ENCODE data around the gene CDH16. TPM values are rescaled to one million over a fixed set of nuclear protein-coding genes. Genes with fewer than 3 reads are reported as not detected.

CDH16 gene
- total RNA-seq, 1 donor from 2014 or later = not detected

DNA sequence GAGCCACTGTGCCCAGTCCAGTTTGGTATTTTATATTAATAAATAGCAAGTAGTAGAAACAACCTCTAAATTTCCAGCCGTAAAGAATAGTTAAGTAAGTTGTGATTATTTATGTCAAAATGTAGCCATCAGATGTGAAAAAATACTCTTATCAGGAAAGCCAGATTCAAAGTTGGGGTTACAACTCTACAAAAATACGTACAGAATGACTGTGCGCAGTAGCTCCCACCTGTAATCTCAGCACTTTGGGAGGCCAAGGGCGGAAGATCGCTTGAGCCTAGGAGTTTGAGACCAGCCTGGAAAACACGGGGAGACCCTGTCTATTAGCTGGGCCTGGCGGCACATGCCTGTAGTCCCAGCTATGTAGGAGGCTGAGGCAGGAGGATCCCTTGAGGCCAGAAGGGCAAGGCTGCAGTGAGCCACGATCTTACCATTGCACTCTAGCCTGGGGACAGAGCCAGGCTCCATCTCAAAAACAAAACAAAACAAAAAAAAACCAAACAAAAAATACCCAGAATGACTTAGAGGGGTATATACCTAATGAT lies 36.6 kb downstream of the CDH16 start:
- Histone ChIP-seq H3K9me3 (replicated peaks) (no peaks in the 10 kb centered on the region), H3K27ac (replicated peaks) (no peak overlapping the region), H3K4me1 (peaks cover 20% of the 10 kb centered on the region), H3K36me3 (peaks cover 20% of the 10 kb centered on the region), H3K4me3 (no peak overlapping the region), H3K27me3 (ENCODE audit: low read depth) (no peaks in the 10 kb centered on the region)
- no peak for DNase-seq
- TF ChIP-seq, protein P1, sequence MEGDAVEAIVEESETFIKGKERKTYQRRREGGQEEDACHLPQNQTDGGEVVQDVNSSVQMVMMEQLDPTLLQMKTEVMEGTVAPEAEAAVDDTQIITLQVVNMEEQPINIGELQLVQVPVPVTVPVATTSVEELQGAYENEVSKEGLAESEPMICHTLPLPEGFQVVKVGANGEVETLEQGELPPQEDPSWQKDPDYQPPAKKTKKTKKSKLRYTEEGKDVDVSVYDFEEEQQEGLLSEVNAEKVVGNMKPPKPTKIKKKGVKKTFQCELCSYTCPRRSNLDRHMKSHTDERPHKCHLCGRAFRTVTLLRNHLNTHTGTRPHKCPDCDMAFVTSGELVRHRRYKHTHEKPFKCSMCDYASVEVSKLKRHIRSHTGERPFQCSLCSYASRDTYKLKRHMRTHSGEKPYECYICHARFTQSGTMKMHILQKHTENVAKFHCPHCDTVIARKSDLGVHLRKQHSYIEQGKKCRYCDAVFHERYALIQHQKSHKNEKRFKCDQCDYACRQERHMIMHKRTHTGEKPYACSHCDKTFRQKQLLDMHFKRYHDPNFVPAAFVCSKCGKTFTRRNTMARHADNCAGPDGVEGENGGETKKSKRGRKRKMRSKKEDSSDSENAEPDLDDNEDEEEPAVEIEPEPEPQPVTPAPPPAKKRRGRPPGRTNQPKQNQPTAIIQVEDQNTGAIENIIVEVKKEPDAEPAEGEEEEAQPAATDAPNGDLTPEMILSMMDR (IDR thresholded peaks at IDR 0.05; ENCODE audit: borderline replicate concordance) = no peak
- intact Hi-C loops (cut with micrococcal nuclease) = no loop called here

DNA sequence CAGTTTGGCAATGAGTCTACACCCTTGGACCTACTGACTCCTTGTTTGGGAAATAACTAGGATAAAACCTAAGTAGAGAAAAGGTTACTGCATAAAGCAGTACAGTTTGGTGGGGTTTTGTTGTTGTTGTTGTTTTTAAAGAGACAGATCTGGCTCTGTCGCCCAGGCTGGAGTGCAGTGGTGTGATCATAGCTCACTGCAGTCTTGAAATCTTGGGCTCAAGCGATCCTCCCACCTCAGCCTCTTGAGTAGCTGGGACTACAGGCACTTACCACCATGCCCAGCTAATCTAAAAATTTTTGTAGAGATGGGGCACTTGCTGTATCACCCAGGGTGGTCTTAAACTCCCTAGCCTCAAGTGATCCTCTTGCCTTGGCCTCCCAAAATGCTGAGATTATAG lies 37.1 kb downstream of the CDH16 start:
- H3K4me3 ChIP-seq = peak overlapping the region; percentile 86

DNA sequence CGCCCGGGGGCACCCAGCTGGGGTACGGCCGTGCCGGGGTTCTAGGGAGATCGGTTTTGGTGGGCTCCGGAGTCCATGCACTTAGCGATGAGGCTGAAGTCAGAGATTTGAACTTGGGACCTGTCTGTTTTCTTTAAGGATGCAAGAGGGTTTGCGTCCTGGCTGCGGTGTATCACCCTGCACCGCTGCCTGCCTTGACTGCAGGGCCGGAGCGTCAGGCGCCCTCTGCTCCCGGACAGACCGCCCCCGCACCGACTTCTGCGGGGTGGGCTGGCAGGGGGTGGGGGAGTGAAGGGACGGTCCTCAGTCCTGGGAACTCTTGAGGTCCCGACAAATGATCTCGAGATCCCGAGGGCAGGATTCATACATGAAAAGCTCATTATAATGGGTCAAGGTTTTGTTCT lies 37.7 kb downstream of the CDH16 start:
- intact Hi-C loops (cut with micrococcal nuclease) = no loop called here
- Histone ChIP-seq H3K4me3 (peak overlapping the region; percentile 86), H3K9me3 (replicated peaks) (no peaks in the 10 kb centered on the region), H3K27me3 (ENCODE audit: low read depth) (no peaks in the 10 kb centered on the region), H3K36me3 (peaks cover 20% of the 10 kb centered on the region), H3K4me1 (peaks cover 20% of the 10 kb centered on the region), H3K27ac (replicated peaks) (peak overlapping the region; percentile 55)
- TF ChIP-seq, protein P1 (IDR thresholded peaks at IDR 0.05; ENCODE audit: borderline replicate concordance) = no peak
- no peak for DNase-seq

More for the DNA sequence above, 37.1 kb downstream of the CDH16 start:
- Histone ChIP-seq H3K4me1 (peaks cover 20% of the 10 kb centered on the region), H3K9me3 (replicated peaks) (no peaks in the 10 kb centered on the region), H3K27me3 (ENCODE audit: low read depth) (no peaks in the 10 kb centered on the region), H3K36me3 (peaks cover 20% of the 10 kb centered on the region), H3K27ac (replicated peaks) (no peak overlapping the region)
- intact Hi-C loops (cut with micrococcal nuclease) = no loop called here
- TF ChIP-seq, protein P1 (IDR thresholded peaks at IDR 0.05; ENCODE audit: borderline replicate concordance) = no peak
- DNase-seq = no peak

DNA sequence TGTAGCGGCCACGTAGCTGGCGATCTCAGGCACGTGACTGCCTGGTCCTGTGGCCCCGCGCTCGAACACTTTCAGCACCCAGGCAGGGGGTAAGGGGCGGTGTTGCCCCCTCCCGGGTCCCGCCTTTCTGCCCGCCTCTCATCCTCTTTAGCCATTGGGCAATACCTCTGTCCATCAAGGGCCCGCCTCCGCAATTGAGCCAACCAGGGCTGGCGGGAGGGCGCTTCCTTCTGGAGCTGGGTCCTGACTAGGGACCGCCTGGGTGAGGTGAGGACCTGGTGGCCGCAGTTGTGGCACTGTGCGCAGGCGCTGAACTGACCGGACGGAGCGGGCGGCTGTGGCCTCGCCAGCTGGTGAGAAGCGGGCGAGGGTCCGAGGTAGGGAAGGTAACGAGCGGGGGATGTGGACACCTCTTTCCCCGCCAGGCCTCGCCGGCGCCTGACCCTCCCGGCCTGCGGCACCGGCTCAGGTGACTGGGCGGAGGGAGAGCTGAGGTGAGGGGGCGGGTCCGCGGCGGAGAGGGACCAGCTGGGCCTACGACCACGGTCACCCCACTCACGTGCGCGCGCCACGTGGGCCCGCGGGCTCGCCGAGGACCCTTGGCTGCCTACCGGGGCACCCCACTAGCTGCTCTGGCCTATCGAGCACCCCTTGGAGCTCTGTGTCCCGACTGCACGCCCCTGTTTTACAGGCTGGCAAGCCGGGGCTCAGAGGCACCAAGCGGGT lies 38.2 kb downstream of the CDH16 start, which contains the start of gene PDP2:
PDP2 (plus strand) TSS at position 228 of the 726 bp plus-strand sequence. CDS start 3,770 bp downstream, outside the sequence.
- Histone ChIP-seq H3K9me3 (replicated peaks) (no peaks in the 10 kb centered on the region), H3K4me3 (peak within 1 kb of the TSS; percentile 86)
- intact Hi-C loops (cut with micrococcal nuclease) = no loop called here

DNA sequence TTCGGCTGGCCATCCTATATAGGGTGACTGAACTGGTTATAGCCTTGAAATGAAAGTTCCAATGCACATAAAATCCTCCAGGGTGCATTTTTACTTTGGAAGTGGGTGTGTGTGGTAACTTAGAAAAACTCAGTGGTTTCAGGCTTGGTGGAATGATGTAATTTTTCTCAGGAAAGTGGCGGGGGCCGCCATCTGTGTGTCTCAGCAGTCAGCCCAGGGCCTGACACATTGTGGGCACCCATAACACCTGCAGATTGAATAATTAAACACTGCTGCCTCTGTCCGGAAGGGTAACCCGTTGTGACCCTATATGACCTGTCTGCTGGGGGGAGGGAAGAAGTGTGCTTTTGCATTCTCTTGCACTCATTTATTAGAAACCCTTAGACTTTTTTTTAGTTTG lies 40.6 kb downstream of the CDH16 start:
- DNase-seq = no peak

More for the DNA sequence above, 38.2 kb downstream of the CDH16 start, which contains the start of gene PDP2:
- H3K27ac ChIP-seq (replicated peaks) = peak within 1 kb of the TSS; percentile 55
- H3K4me1 ChIP-seq = peaks cover 20% of the 10 kb centered on the region
- DNase-seq = peak; percentile 94
- TF ChIP-seq, protein P1 (IDR thresholded peaks at IDR 0.05; ENCODE audit: borderline replicate concordance) = no peak
- H3K27me3 ChIP-seq (ENCODE audit: low read depth) = no peaks in the 10 kb centered on the region
- peaks cover 14% of the 10 kb centered on the region for H3K36me3 ChIP-seq

More for the DNA sequence above, 40.6 kb downstream of the CDH16 start:
- no peak overlapping the region for H3K4me3 ChIP-seq
- intact Hi-C loops (cut with micrococcal nuclease) = no loop called here
- H3K4me1 ChIP-seq = peaks cover 24% of the 10 kb centered on the region
- no peaks in the 10 kb centered on the region for H3K27me3 ChIP-seq (ENCODE audit: low read depth)
- H3K27ac ChIP-seq (replicated peaks) = no peak overlapping the region
- TF ChIP-seq, protein P1 (IDR thresholded peaks at IDR 0.05; ENCODE audit: borderline replicate concordance) = no peak
- no peaks in the 10 kb centered on the region for H3K9me3 ChIP-seq (replicated peaks)
- no peaks in the 10 kb centered on the region for H3K36me3 ChIP-seq
